Stimulated activated naive B cell treated with anti-CD40 and anti-IgM and Interleukin-4, amounts not matched to agents 10 μg/mL and 1 μg/mL and 100 μg/mL, for 72 hours (primary cell): ENCODE measurements around the gene RP2.
A peak's percentile ranks its signal among the peaks of the same experiment; 100 is the strongest.

Source experiments
- ATAC-seq, 2 donors: fragments of 150-1000 bp; cut with Tn5 transposase; replicated peaks; 2 replicates each; pipeline ENCODE4 v1.10.0; 2021; ENCODE audit warnings: moderate library complexity in 1 of 2
- DNase-seq: peaks from one replicate; pipeline ENCODE4 v3.0.0; 2021
- H3K27ac Mint-ChIP-seq: one replicate; pipeline ENCODE4 v1.8.0; 2022; ENCODE audit warnings: mild to moderate bottlenecking, mixed read lengths
- H3K27me3 Mint-ChIP-seq, 2 donors: one replicate each; pipeline ENCODE4 v1.8.0; 2022; ENCODE audit warnings: mixed read lengths in 2 of 2
- H3K36me3 Mint-ChIP-seq, 2 donors: one replicate each; pipeline ENCODE4 v1.8.0; 2022; ENCODE audit warnings: mixed read lengths in 2 of 2, mild to moderate bottlenecking in 1 of 2
- H3K4me1 Mint-ChIP-seq, 2 donors: one replicate each; pipeline ENCODE4 v1.8.0; 2022; ENCODE audit warnings: mixed read lengths in 2 of 2, mild to moderate bottlenecking in 1 of 2
- H3K4me3 Mint-ChIP-seq, 2 donors: one replicate each; pipeline ENCODE4 v1.8.0; 2022; ENCODE audit warnings: mild to moderate bottlenecking in 2 of 2, mixed read lengths in 2 of 2, moderate library complexity in 1 of 2
- H3K9me3 Mint-ChIP-seq, 2 donors: one replicate each; pipeline ENCODE4 v1.8.0; 2022; ENCODE audit warnings: mixed read lengths in 2 of 2, mild to moderate bottlenecking in 1 of 2

Gene RP2

GRCh38 chrX:46823481-46823880 lies 13.4 kb upstream of the RP2 start:
- DNase-seq (no peak), ATAC-seq (no peak)
- peaks cover 6 to 10% of the 10 kb centered on the region in 2 donors for H3K9me3 Mint-ChIP-seq
- peaks cover 0 to 2% of the 10 kb centered on the region in 2 donors for H3K36me3 Mint-ChIP-seq
- H3K4me1 Mint-ChIP-seq: no peaks in the 10 kb centered on the region
- H3K27ac Mint-ChIP-seq: no peak overlapping the region
- no peak overlapping the region for H3K4me3 Mint-ChIP-seq
- H3K27me3 Mint-ChIP-seq: peaks cover 0 to 3% of the 10 kb centered on the region in 2 donors

GRCh38 chrX:46831765-46832327 lies 5.0 kb upstream of the RP2 start:
- H3K4me3 Mint-ChIP-seq: no peak overlapping the region
- H3K36me3 Mint-ChIP-seq: no peaks in the 10 kb centered on the region
- peaks cover 5 to 17% of the 10 kb centered on the region in 2 donors for H3K4me1 Mint-ChIP-seq
- DNase-seq (no peak), ATAC-seq (no peak)
- no peak overlapping the region for H3K27ac Mint-ChIP-seq
- peaks cover 0 to 9% of the 10 kb centered on the region in 2 donors for H3K27me3 Mint-ChIP-seq
- H3K9me3 Mint-ChIP-seq: peaks cover 0 to 3% of the 10 kb centered on the region in 2 donors

- ATAC-seq: peak in 1 of 2 donors; percentile 16
- Mint-ChIP-seq H3K27ac (peak overlapping the region; percentile 97), H3K36me3 (peaks cover 0 to 3% of the 10 kb centered on the region in 2 donors), H3K27me3 (peaks cover 0 to 3% of the 10 kb centered on the region in 2 donors), H3K9me3 (peaks cover 0 to 3% of the 10 kb centered on the region in 2 donors), H3K4me3 (peak overlapping the region; percentile 95 to 98), H3K4me1 (peaks cover 8 to 24% of the 10 kb centered on the region in 2 donors)
- peak; percentile 32 for DNase-seq
Measured at GRCh38 chrX:46837558-46838485, 979 bp downstream of the RP2 start.

- Mint-ChIP-seq H3K27me3 (no peaks in the 10 kb centered on the region), H3K9me3 (peaks cover 0 to 3% of the 10 kb centered on the region in 2 donors), H3K27ac (peak overlapping the region; percentile 42), H3K4me3 (peak overlapping the region; percentile 95 to 98), H3K4me1 (peaks cover 6 to 17% of the 10 kb centered on the region in 2 donors), H3K36me3 (peaks cover 0 to 3% of the 10 kb centered on the region in 2 donors)
- no peak for ATAC-seq
- DNase-seq: no peak
Measured at GRCh38 chrX:46838486-46838870, 1.6 kb downstream of the RP2 start.

- H3K4me3 Mint-ChIP-seq: peak overlapping the region in 1 of 2 donors; percentile 98
Measured at GRCh38 chrX:46838974-46839480, 2.2 kb downstream of the RP2 start.

GRCh38 chrX:46840946-46841345 lies 4.1 kb downstream of the RP2 start:
- no peak overlapping the region for H3K27ac Mint-ChIP-seq
- no peak for ATAC-seq
- H3K9me3 Mint-ChIP-seq: peaks cover 0 to 3% of the 10 kb centered on the region in 2 donors
- peaks cover 3% of the 10 kb centered on the region in 2 donors for H3K36me3 Mint-ChIP-seq
- peaks cover 7 to 12% of the 10 kb centered on the region in 2 donors for H3K4me1 Mint-ChIP-seq
- no peak overlapping the region for H3K4me3 Mint-ChIP-seq
- no peak for DNase-seq
- H3K27me3 Mint-ChIP-seq: no peaks in the 10 kb centered on the region

More at GRCh38 chrX:46838974-46839480, 2.2 kb downstream of the RP2 start:
- H3K27ac Mint-ChIP-seq: no peak overlapping the region
- DNase-seq (no peak), ATAC-seq (no peak)
- H3K36me3 Mint-ChIP-seq: peaks cover 0 to 3% of the 10 kb centered on the region in 2 donors
- no peaks in the 10 kb centered on the region for H3K27me3 Mint-ChIP-seq
- peaks cover 0 to 3% of the 10 kb centered on the region in 2 donors for H3K9me3 Mint-ChIP-seq
- peaks cover 6 to 13% of the 10 kb centered on the region in 2 donors for H3K4me1 Mint-ChIP-seq

GRCh38 chrX:46841346-46841745 lies 4.5 kb downstream of the RP2 start:
- no peak for DNase-seq
- Mint-ChIP-seq H3K9me3 (no peaks in the 10 kb centered on the region), H3K27me3 (no peaks in the 10 kb centered on the region), H3K4me1 (peaks cover 4 to 8% of the 10 kb centered on the region in 2 donors), H3K4me3 (no peak overlapping the region), H3K27ac (no peak overlapping the region), H3K36me3 (peaks cover 3% of the 10 kb centered on the region in 2 donors)
- no peak for ATAC-seq

GRCh38 chrX:46844913-46845312 lies 8.1 kb downstream of the RP2 start:
- ATAC-seq (no peak), DNase-seq (no peak)
- no peak overlapping the region for H3K4me3 Mint-ChIP-seq
- no peak overlapping the region for H3K27ac Mint-ChIP-seq
- peaks cover 3% of the 10 kb centered on the region in 2 donors for H3K36me3 Mint-ChIP-seq
- no peaks in the 10 kb centered on the region for H3K27me3 Mint-ChIP-seq
- H3K9me3 Mint-ChIP-seq: no peaks in the 10 kb centered on the region
- peaks cover 4 to 8% of the 10 kb centered on the region in 2 donors for H3K4me1 Mint-ChIP-seq

- DNase-seq (no peak), ATAC-seq (no peak)
- Mint-ChIP-seq H3K4me1 (peaks cover 8 to 9% of the 10 kb centered on the region in 2 donors), H3K27me3 (no peaks in the 10 kb centered on the region), H3K27ac (no peak overlapping the region), H3K9me3 (no peaks in the 10 kb centered on the region), H3K4me3 (no peak overlapping the region), H3K36me3 (peaks cover 5 to 13% of the 10 kb centered on the region in 2 donors)
Measured at GRCh38 chrX:46849933-46850332, 13.1 kb downstream of the RP2 start.

GRCh38 chrX:46850771-46851170 lies 13.9 kb downstream of the RP2 start:
- Mint-ChIP-seq H3K9me3 (no peaks in the 10 kb centered on the region), H3K27ac (no peak overlapping the region), H3K36me3 (peaks cover 3 to 16% of the 10 kb centered on the region in 2 donors), H3K4me1 (peaks cover 8 to 9% of the 10 kb centered on the region in 2 donors), H3K4me3 (no peak overlapping the region), H3K27me3 (no peaks in the 10 kb centered on the region)
- no peak for ATAC-seq
- DNase-seq: no peak

GRCh38 chrX:46856483-46856882 lies 19.6 kb downstream of the RP2 start:
- H3K4me1 Mint-ChIP-seq: peaks cover 0 to 3% of the 10 kb centered on the region in 2 donors
- no peaks in the 10 kb centered on the region for H3K27me3 Mint-ChIP-seq
- DNase-seq (no peak), ATAC-seq (no peak)
- H3K27ac Mint-ChIP-seq: no peak overlapping the region
- peaks cover 9 to 15% of the 10 kb centered on the region in 2 donors for H3K36me3 Mint-ChIP-seq
- no peaks in the 10 kb centered on the region for H3K9me3 Mint-ChIP-seq
- no peak overlapping the region for H3K4me3 Mint-ChIP-seq

- ATAC-seq (no peak), DNase-seq (no peak)
- Mint-ChIP-seq H3K36me3 (peaks cover 21 to 27% of the 10 kb centered on the region in 2 donors), H3K27me3 (no peaks in the 10 kb centered on the region), H3K9me3 (no peaks in the 10 kb centered on the region), H3K4me1 (peaks cover 3 to 11% of the 10 kb centered on the region in 2 donors), H3K27ac (no peak overlapping the region), H3K4me3 (no peak overlapping the region)
Measured at GRCh38 chrX:46860557-46860956, 23.7 kb downstream of the RP2 start.

- H3K27ac Mint-ChIP-seq: no peak overlapping the region
Measured at GRCh38 chrX:46863072-46863471, 26.2 kb downstream of the RP2 start.

GRCh38 chrX:46864606-46865005 lies 27.8 kb downstream of the RP2 start:
- H3K4me3 Mint-ChIP-seq: no peak overlapping the region
- peaks cover 3 to 16% of the 10 kb centered on the region in 2 donors for H3K4me1 Mint-ChIP-seq
- H3K9me3 Mint-ChIP-seq: no peaks in the 10 kb centered on the region
- H3K36me3 Mint-ChIP-seq: peaks cover 22 to 36% of the 10 kb centered on the region in 2 donors
- DNase-seq: no peak
- H3K27ac Mint-ChIP-seq: peak overlapping the region; percentile 15
- ATAC-seq: no peak
- no peaks in the 10 kb centered on the region for H3K27me3 Mint-ChIP-seq

More at GRCh38 chrX:46863072-46863471, 26.2 kb downstream of the RP2 start:
- H3K4me1 Mint-ChIP-seq: peaks cover 3 to 16% of the 10 kb centered on the region in 2 donors
- H3K27me3 Mint-ChIP-seq: no peaks in the 10 kb centered on the region
- DNase-seq (no peak), ATAC-seq (no peak)
- peaks cover 22 to 36% of the 10 kb centered on the region in 2 donors for H3K36me3 Mint-ChIP-seq
- H3K9me3 Mint-ChIP-seq: no peaks in the 10 kb centered on the region
- H3K4me3 Mint-ChIP-seq: no peak overlapping the region
